RKO (cell line): ENCODE measurements around the gene GPR137.

ENCODE experiments used
- DNase-seq: peaks from one replicate; pipeline ENCODE4 v3.0.0-alpha.2; 2016; ENCODE audit warnings: low spot score

The GPR137 gene

DNA sequence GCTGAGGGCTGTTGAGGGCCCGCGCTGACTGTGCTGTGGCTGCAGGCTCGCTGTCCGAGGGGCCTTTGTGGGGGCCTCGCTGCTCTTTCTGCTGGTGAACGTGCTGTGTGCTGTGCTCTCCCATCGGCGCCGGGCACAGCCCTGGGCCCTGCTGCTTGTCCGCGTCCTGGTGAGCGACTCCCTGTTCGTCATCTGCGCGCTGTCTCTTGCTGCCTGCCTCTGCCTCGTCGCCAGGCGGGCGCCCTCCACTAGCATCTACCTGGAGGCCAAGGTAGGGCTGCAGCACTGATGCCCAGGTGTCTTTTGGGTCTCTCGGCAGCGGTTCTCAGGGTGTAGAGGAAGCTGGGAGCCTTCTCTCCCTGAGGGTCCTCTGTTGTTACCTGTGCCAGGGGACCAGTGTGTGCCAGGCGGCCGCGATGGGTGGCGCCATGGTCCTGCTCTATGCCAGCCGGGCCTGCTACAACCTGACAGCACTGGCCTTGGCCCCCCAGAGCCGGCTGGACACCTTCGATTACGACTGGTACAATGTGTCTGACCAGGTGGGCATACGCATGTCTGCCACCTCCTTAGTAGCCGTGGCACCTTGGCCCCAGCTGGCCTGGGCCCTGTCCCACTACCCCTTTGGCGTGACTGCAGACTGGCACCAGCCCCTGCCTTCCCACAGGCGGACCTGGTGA is 2.2 kb downstream of the GPR137 start:
- no peak for DNase-seq

DNA sequence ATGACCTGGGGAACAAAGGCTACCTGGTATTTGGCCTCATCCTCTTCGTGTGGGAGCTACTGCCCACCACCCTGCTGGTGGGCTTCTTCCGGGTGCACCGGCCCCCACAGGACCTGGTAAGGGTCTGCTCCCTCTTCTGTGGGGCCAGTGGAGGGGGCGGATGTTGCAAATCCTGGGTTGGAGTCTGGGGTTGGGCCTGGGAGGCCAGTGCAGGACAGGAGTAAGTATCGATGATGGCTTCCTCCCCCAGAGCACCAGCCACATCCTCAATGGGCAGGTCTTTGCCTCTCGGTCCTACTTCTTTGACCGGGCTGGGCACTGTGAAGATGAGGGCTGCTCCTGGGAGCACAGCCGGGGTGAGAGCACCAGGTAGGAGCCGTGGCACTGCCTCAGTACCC is 2.7 kb downstream of the GPR137 start:
- no peak for DNase-seq

DNA sequence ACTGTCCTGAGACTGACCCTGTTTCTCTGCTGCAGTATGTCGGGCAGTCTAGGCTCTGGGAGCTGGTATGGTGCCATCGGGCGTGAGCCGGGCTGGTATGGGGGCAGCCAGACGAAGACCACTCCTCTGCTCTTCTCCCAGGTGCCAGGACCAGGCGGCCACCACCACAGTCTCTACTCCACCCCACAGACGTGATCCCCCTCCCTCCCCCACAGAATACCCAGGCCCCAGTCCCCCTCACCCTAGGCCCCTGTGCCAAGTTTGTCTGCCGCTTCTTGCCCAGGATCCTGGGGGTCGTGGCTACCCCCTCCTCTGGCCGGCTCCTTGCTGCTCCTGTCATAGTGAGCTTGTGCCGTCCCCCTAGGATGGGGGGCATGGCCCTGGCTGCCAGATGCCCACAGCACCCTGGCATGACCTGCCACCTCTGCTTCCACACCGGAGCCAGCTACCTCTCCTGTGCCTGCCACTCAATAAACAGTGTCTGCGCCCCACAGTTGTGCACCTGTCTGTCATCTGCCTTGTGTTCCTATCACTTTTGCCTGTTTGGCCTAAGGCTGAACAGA is 3.4 kb downstream of the GPR137 start:
- DNase-seq = no peak

DNA sequence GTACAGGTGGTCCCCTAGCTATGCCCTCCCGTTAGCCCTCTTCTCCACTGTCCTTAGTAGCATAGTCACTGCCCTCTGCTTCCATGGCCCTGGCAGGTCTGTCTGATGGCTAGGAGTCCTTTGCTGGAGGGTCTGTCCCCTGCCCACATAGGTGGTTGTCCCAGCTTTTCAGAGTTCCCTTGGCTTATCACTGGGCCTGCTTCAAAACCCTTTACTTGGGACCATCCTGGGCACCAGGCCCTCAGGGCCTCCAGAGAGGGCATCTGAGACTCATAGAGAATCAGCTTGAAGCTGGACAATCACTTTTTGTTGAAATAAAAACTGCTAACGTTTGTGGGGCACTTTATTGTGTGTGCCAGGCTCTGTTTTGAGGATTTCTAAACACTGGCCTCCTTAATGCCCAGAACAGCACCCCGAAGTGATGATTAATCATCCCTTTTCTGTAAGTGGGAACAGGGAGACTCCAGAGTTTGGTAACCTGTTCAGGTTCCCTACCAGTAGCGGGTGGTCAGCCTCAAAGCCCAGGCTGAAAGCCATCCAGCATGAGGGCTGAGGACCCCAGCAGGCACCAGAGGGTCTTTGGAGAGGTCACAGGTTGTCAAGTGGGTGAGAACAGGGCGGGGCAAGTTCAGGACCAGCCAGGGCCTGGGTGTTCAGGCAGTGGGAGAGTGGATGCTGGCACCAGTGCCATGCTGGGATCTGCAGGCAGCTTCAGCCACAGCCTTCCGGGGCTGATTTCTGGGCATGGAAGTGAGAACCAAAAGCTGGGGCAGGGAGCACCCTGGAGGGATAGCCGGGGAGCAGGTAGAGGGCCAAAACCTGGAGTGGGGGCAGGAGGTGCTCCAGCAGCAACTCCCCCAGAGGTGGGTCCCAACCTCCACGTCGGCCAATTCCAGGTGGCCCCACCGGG is 5.0 kb downstream of the GPR137 start:
- no peak for DNase-seq

DNA sequence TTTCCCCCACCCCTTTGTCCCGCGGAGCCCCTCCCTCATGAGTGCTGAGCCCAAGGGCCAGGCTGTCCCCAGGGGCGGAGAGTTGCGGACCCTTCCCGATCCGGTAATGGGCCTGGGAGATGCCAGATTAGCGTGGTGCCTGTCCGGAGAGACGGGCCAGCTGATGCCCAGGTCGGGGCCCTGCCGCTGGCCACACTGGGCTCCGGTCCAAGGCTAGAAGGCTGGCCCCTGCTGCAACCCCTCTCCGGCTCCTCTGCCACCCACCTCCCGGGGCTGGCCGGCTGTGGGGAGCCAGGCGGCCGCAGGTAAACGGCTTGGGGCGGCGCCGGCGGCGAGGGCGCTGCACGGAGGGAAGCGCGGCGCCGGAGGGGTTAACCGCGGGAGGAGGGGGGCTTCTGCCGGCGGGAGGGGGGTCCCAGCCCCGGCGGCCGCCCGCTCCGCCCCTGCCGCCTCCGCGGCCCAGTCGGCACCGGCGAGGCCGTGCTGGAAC is 5.7 kb downstream of the GPR137 start, which contains the start of gene KCNK4:
KCNK4 (plus strand) TSS at position 41 of the 490 bp plus-strand sequence. CDS start 1,717 bp downstream, outside the sequence.
- DNase-seq = no peak

DNA sequence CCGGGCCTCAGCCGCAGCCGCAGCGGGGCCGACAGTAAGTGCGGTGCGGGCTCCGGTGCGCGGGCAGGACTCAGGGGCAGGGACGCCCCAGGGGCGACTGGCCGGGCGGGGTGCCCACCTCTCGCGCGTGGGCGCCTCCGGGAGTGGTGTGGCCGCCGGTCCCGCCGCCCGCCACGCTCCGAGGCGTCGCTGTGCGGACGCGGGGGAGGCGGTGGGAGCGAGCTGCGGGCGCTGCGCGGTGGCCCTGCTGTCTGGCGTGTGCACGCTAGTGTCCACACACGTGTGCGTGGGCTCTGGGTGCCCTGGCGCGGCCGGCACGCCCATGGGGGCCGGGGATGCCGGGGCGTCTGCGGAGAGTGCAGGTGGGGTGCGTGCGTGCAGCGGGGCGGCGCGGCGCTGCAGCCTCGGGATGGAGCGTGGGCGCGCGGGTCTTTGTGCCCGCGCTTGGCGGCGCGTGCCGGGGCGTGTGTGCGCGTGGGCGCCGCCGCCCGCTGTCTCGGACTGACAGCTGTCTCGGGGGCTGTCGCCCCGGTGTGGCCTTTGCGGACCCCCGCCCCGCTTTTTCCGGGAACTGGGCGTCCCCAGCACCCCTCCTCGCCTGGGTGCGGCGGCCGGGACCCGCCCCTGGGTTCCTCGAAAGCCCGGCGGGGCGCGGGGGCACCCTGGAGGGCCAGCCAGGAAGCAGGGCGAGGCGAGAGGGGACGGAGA is 6.3 kb downstream of the GPR137 start:
- no peak for DNase-seq

DNA sequence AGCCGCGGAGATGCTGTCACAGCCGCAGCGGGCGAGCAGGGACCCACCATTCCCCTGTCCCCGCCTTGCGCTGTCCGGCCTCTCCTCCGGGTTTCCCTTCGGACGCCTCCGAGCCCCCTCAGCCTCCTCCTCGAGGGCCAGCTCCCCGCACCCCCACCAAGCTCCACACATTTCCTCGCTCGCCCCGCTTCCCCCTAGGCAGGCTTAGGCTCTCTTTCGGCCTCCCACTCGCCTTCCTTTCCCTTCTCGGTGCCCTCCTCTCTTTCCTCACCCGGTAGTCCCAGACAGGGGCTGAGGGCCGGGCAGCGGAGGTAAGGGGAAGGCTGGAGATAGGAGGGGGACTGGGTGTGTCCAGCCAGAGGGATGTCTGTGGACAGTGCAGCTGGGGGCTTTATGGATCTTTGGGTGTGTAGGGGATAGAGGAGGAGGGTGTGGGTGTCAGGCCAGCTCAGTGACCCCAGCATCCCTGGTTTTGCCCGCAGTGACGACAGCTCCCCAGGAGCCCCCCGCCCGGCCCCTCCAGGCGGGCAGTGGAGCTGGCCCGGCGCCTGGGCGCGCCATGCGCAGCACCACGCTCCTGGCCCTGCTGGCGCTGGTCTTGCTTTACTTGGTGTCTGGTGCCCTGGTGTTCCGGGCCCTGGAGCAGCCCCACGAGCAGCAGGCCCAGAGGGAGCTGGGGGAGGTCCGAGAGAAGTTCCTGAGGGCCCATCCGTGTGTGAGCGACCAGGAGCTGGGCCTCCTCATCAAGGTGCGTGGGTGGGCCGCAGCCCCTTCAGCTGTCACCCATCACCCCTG is 7.0 kb downstream of the GPR137 start:
- DNase-seq = no peak

DNA sequence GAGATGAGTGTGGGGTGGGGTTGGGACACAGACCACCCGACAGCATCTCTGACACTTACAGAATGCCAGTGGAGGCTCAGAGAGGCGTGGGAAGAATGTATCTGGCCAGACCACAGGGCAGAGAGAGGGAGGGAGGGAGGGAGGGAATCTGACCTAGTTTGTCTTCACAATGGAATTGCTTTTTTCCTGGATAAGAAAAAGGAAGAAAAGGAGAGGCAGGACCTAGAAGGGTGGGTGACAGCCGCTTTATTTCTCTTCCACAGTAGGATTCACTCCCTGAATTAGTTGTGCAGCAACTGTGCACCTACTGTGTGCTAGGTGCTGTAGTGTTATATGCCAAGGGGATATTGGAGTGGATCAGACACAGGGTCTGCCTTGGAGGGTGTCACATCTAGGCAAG is 9.1 kb downstream of the GPR137 start:
- no peak for DNase-seq

DNA sequence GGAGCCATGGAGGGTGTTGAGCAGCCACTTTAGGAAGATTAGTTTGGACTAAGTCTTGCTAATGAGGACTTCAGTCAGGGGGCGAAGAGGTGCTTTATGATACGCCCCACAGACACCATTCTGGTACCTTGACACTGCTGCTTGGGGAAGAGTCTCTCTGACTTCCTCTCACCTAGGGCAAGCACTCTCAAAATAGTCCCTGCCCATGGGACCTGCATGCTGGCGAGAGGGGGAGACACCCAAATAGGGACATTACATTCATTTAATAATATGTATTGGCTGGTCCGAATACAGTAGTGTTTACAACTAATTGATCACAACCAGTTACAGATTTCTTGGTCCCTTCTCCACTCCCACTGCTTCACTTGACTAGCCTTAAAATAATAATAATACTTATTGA is 10.1 kb downstream of the GPR137 start:
- no peak for DNase-seq

DNA sequence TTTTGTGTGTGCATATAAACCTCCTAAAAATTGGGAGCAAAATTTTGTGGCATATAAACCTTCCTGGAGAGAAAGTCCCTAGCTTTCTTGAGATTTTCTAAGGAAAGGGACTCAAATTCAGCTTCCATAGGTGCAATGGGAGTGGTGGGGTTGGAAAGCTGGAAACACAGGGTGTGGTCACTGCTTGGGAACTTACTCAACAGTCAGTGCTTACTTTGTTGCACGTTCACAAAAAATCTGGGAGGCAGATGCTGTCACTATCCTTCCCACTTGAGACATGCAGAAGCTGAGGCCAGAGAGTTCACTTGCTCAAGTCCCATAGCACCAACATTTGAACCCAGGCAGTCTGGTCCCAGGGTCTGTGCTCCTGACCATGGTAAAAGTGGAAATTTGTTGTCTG is 10.6 kb downstream of the GPR137 start:
- no peak for DNase-seq

DNA sequence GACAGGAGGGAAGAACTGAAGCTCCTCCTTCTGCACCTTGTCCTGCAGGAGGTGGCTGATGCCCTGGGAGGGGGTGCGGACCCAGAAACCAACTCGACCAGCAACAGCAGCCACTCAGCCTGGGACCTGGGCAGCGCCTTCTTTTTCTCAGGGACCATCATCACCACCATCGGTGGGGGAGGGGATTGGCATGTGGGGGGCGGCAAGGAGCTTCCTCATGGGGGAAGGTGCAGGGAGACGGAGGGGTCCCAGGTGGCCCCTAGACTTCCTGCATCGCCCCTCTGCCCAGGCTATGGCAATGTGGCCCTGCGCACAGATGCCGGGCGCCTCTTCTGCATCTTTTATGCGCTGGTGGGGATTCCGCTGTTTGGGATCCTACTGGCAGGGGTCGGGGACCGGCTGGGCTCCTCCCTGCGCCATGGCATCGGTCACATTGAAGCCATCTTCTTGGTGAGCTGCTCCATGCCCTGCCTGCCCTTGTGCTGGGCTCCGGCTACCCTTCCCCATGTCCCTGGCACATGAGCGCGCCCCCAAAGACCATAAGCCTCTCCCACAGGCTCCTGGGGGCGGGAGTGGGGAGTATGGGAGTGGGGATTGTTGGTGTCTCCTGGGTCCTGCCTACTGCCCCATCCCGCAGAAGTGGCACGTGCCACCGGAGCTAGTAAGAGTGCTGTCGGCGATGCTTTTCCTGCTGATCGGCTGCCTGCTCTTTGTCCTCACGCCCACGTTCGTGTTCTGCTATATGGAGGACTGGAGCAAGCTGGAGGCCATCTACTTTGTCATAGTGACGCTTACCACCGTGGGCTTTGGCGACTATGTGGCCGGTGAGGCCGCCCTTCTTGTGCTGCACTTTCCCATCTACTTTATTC is 11.4 kb downstream of the GPR137 start:
- no peak for DNase-seq

DNA sequence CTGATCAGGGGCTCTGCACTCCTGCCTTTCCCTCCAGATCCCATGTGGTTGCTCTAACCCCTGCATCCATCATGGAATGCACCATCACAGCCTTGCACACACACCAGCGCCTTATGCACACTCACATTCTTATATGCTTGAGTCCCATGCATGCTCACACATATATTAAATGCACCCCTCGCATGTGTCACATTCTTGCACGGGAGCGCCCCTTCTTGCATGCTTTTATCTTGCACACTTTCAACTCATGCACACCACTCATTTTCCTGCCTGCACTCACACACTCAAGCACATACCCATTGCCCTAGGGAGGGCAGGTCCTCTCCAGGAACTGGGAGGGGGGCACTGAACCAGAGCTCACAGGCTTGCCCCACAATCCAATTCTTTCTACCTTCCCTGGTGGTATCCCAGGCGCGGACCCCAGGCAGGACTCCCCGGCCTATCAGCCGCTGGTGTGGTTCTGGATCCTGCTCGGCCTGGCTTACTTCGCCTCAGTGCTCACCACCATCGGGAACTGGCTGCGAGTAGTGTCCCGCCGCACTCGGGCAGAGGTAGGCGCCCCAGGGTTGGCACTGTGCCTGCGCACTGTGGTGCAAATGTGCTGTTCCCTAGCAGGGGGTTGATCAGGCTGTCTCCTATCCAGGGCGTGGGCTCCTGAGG is 12.2 kb downstream of the GPR137 start:
- DNase-seq = no peak

DNA sequence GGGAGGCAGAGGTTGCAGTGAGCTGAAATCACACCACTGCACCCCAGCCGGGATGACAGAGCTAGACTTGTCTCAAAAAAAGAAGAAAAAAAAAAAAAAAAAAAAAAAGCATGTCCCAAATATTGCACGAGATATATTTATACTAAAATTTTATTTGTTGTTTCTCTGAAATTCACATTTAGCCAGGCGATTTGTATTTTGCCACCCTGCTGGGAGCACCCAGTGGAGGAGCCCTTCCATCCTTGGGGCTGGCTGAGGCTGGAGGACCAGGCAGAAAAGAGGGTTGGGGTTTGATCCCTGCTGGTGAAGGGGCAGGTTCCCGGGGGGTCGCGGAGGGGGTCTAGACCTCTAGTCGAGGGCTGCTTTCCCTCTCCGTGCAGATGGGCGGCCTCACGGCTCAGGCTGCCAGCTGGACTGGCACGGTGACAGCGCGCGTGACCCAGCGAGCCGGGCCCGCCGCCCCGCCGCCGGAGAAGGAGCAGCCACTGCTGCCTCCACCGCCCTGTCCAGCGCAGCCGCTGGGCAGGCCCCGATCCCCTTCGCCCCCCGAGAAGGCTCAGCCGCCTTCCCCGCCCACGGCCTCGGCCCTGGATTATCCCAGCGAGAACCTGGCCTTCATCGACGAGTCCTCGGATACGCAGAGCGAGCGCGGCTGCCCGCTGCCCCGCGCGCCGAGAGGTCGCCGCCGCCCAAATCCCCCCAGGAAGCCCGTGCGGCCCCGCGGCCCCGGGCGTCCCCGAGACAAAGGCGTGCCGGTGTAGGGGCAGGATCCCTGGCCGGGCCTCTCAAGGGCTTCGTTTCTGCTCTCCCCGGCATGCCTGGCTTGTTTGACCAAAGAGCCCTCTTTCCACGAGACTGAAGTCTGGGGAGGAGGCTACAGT is 13.6 kb downstream of the GPR137 start:
- no peak for DNase-seq

DNA sequence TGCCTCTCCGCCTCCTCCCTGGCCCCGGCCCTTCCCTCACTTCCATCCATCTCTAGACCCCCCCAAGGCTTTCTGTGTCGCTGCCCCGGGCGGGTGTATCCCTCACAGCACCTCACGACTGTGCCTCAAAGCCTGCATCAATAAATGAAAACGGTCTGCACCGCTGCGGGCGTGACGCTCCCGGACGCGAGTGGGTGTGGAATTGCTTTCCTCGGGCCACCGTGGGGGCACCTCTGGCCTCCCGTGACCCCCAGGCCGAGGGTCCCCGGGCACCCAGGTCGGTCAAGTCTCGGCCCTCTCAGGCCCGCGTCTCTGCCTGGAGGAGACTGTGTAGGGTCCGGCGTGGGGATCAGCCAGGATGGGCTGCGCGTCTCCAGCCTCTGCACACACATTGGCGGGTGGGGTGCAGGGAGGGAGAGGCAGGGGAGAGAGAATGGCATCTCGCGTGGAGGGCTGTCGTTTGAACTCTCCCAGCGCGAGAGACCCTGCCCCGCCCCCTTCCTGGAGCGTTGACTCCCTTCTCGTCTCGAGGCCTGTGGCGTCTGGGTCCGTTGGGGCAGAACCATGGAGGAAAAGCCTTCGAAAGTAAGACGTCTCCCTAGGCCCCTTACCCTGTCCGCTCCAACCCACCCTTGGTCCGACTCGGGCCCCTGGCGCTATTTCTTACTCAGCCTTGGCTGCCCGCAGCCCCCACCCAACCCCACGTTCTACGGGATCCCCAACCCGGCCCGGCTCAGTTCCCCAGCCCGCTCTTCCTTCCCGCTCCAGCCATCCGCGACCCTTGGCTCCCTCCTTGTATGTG is 14.4 kb downstream of the GPR137 start, which contains the start of gene CATSPERZ:
CATSPERZ (plus strand) TSS at position 512 of the 802 bp plus-strand sequence; CDS start at position 565, 53 bp downstream.
- DNase-seq = no peak

DNA sequence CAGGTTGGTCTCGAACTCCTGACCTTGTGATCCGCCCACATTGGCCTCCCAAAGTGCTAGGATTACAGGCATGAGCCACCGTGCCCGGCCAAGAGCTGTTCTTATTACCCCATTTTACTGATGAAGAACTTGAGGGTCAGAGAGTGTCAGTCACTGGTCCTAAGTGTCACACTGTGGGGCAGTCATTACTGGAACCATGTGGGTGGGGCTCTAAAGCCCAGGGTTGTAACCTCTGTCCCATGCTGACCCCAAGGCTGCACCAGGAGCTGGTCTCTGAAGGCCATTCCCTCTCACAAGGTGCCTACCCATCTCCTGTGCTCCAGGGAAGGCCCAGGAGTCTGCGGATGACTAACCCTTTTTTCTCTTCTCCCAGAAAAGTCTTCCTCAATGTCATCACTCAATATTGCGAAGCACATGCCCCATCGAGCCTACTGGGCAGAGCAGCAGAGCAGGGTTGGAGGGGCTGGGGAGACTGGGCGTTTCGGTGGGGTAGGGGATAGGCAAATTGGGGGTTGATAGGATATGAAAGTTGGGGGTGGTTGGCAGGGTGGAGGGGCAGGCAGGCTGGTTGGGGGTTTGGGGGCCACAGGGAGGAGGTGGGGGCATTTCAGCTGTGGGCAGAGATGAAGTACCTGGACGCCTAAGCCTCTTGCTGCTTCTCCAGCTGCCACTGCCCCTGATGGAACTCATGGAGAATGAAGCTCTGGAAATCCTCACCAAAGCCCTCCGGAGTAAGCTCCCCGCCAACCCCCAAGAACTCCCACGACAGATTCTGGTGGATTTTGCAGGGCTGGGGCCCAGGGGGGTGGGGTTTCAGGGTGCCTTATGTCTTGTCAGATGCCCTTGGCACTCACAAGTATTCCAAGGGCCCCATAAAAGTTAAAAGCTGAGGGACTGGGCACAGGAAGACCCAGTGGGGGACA is 17.7 kb downstream of the GPR137 start:
- DNase-seq = no peak

DNA sequence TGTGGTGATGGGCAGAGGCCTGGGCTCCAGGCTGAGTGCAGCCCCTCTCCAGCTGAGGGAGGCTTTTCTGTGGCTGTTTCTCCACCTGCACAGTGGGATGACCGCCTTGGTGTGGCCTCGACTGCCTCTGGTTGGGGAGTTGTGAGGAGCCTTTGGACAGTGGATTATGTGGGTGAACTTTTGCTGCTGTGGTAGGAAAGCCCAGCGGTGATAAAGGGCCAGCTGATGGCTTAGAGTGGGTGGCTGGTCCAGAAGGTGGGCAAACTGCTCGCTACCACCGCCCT is 18.3 kb downstream of the GPR137 start:
- no peak for DNase-seq
